ENCODE measurements around the gene GHR.

DNA sequence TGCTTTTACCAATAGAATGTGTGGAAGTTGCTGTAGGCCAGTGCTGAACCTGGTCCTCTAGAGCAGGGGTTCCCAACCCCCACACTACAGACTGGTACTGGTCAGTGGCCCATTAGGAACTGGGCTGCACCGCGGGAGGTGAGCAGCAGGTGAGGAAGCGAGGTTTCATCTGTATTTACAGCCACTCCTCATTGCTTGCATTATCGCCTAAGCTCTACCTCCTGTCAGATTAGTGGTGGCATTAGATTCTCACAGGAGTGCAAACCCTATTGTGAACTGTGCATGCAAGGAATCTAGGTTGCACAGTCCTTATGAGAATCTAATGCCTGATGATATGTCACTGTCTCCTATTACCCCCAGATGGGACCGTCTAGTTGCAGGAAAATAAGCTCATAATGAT is 327.3 kb downstream of the GHR start:
- TF ChIP-seq, protein P1, sequence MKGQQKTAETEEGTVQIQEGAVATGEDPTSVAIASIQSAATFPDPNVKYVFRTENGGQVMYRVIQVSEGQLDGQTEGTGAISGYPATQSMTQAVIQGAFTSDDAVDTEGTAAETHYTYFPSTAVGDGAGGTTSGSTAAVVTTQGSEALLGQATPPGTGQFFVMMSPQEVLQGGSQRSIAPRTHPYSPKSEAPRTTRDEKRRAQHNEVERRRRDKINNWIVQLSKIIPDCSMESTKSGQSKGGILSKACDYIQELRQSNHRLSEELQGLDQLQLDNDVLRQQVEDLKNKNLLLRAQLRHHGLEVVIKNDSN (IDR thresholded peaks at IDR 0.05), result no peak
- TF ChIP-seq EP300 (IDR thresholded peaks at IDR 0.05; ENCODE audit: borderline replicate concordance), result no peak
- no peak for TF ChIP-seq FOXM1 (IDR thresholded peaks at IDR 0.05; ENCODE audit: borderline replicate concordance, low read depth)
- no peak for TF ChIP-seq CEBPB (IDR thresholded peaks at IDR 0.05)
- TF ChIP-seq CREB1 (IDR thresholded peaks at IDR 0.05; ENCODE audit: low read depth), result no peak
- no peak for TF ChIP-seq TEAD4 (IDR thresholded peaks at IDR 0.05)
- TF ChIP-seq YY1 (IDR thresholded peaks at IDR 0.05; ENCODE audit: low read depth), result no peak
- TF ChIP-seq EGR1 (IDR thresholded peaks at IDR 0.05), result no peak
- TF ChIP-seq RAD21 (IDR thresholded peaks at IDR 0.05; ENCODE audit: low read depth), result no peak
